ENCODE data around the gene MEI1. TPM values are rescaled to one million over a fixed set of nuclear protein-coding genes. Genes with fewer than 3 reads are reported as not detected.
A peak's percentile ranks its signal among the peaks of the same experiment; 100 is the strongest.
"Not testable (repeated sequence)": the region's sequence is repeated elsewhere in the genome, so short reads cannot be mapped to it uniquely, and the experiment has no call there.

MEI1 gene
- total RNA-seq, 4 donors from 2014 or later = 1.1 to 20.5 TPM; not detected in 2

- in situ Hi-C loops (cut with MboI; ENCODE audit: low pct_ligation_motif_present in 1 of 4, low pct_unique_long_range_greater_than_20kb in 1 of 4, low sequenced_read_pairs in 3 of 4) (no loop called here), intact Hi-C loops (cut with DNase I; ENCODE audit: low total_unique reads) (no loop called here)
- peak overlapping the region; percentile 92 to 99 (median 97) for H3K27ac ChIP-seq
- WGBS, 2 donors (ENCODE audit: low coverage in 1 of 2) = 10 to 26% methylated on average over 4 to 14 of the region's 14 CpGs
- peak overlapping the region; percentile 64 to 97 (median 89) for H3K4me3 ChIP-seq
- no peaks in the 10 kb centered on the region for H3K27me3 ChIP-seq
- peaks cover 0 to 51% (median 20%) of the 10 kb centered on the region in 4 donors for H3K4me1 ChIP-seq
- no peaks in the 10 kb centered on the region for H3K9me3 ChIP-seq
- no peak for DNase-seq
- no peaks in the 10 kb centered on the region for H3K36me3 ChIP-seq
- TF ChIP-seq POLR2A (IDR thresholded peaks at IDR 0.05) (no peak), POLR2AphosphoS5 (IDR thresholded peaks at IDR 0.05) (no peak), CTCF (IDR thresholded peaks at IDR 0.05) (no peak), EP300 (IDR thresholded peaks at IDR 0.05; ENCODE audit: low read depth) (no peak)
Measured at GRCh38 chr22:41834005-41834944, 135.0 kb downstream of the MEI1 start.

GRCh38 chr22:41835462-41835861 lies 136.2 kb downstream of the MEI1 start:
- H3K4me3 ChIP-seq; in situ Hi-C loops (cut with MboI; ENCODE audit: low pct_ligation_motif_present in 1 of 4, low pct_unique_long_range_greater_than_20kb in 1 of 4, low sequenced_read_pairs in 3 of 4); H3K9me3 ChIP-seq; intact Hi-C loops (cut with DNase I; ENCODE audit: low total_unique reads); H3K27me3 ChIP-seq; DNase-seq; H3K36me3 ChIP-seq: not testable (repeated sequence)
- 90% methylated on average over 8 of the region's 8 CpGs; no CpG with 5 or more reads in 1 of the 2 donors for WGBS, 2 donors (ENCODE audit: low coverage in 1 of 2)
- peak overlapping the region; percentile 1 to 99 (median 55) for H3K27ac ChIP-seq
- H3K4me1 ChIP-seq = peaks cover 4 to 61% (median 22%) of the 10 kb centered on the region in 4 donors

GRCh38 chr22:41836551-41836950 lies 137.2 kb downstream of the MEI1 start:
- no peak for DNase-seq
- no peaks in the 10 kb centered on the region for H3K27me3 ChIP-seq
- H3K27ac ChIP-seq = peak overlapping the region in 3 of 4 donors; percentile 1 to 99 (median 96)
- 80 to 87% methylated on average over 1 to 2 of the region's 2 CpGs for whole genome bisulfite sequencing, 2 donors (ENCODE audit: low coverage in 1 of 2)
- no peak overlapping the region for H3K4me3 ChIP-seq
- in situ Hi-C loops (cut with MboI; ENCODE audit: low pct_ligation_motif_present in 1 of 4, low pct_unique_long_range_greater_than_20kb in 1 of 4, low sequenced_read_pairs in 3 of 4) (no loop called here), intact Hi-C loops (cut with DNase I; ENCODE audit: low total_unique reads) (no loop called here)
- H3K36me3 ChIP-seq = no peaks in the 10 kb centered on the region
- no peak for TF ChIP-seq EP300 (IDR thresholded peaks at IDR 0.05; ENCODE audit: low read depth)
- TF ChIP-seq CTCF (IDR thresholded peaks at IDR 0.05) = no peak
- no peak for TF ChIP-seq POLR2AphosphoS5 (IDR thresholded peaks at IDR 0.05)
- TF ChIP-seq POLR2A (IDR thresholded peaks at IDR 0.05) = no peak
- H3K4me1 ChIP-seq = peaks cover 9 to 68% (median 29%) of the 10 kb centered on the region in 4 donors
- H3K9me3 ChIP-seq = no peaks in the 10 kb centered on the region

GRCh38 chr22:41838842-41839618 lies 139.7 kb downstream of the MEI1 start:
- no peak for DNase-seq
- Histone ChIP-seq H3K27me3 (no peaks in the 10 kb centered on the region), H3K4me3 (no peak overlapping the region), H3K9me3 (no peaks in the 10 kb centered on the region), H3K27ac (peak overlapping the region in 3 of 4 donors; percentile 79 to 87 (median 85)), H3K36me3 (no peaks in the 10 kb centered on the region), H3K4me1 (peaks cover 7 to 82% (median 47%) of the 10 kb centered on the region in 4 donors)
- TF ChIP-seq POLR2AphosphoS5 (IDR thresholded peaks at IDR 0.05) = no peak
- no peak for TF ChIP-seq POLR2A (IDR thresholded peaks at IDR 0.05)
- TF ChIP-seq CTCF (IDR thresholded peaks at IDR 0.05) = no peak
- TF ChIP-seq EP300 (IDR thresholded peaks at IDR 0.05; ENCODE audit: low read depth) = no peak
- in situ Hi-C loops (cut with MboI; ENCODE audit: low pct_ligation_motif_present in 1 of 4, low pct_unique_long_range_greater_than_20kb in 1 of 4, low sequenced_read_pairs in 3 of 4) = no loop called here
- intact Hi-C loops (cut with DNase I; ENCODE audit: low total_unique reads) = no loop called here
- WGBS, 2 donors (ENCODE audit: low coverage in 1 of 2) = 82 to 100% methylated on average over 1 of the region's 1 CpG
